Lower leg skin (tissue), 3 donors: ENCODE results near the gene PPFIA4.

Experiments
- POLR2A ChIP-seq, 2 donors: fragments of 450-650 bp; IDR thresholded peaks; one replicate each; pipeline ENCODE4 v1.6.1; 2016 to 2017; ENCODE audit warnings: antibody characterized with exemption in 2 of 2, mild to moderate bottlenecking in 1 of 2, moderate library complexity in 1 of 2
- TF ChIP-seq, protein P1 (sequence below), 3 donors: fragments of 450-650 bp; IDR thresholded peaks; one replicate each; pipeline ENCODE4 v1.5.1; 2016; ENCODE audit warnings: antibody characterized with exemption in 3 of 3, mild to moderate bottlenecking in 3 of 3, moderate library complexity in 2 of 3

DNA sequence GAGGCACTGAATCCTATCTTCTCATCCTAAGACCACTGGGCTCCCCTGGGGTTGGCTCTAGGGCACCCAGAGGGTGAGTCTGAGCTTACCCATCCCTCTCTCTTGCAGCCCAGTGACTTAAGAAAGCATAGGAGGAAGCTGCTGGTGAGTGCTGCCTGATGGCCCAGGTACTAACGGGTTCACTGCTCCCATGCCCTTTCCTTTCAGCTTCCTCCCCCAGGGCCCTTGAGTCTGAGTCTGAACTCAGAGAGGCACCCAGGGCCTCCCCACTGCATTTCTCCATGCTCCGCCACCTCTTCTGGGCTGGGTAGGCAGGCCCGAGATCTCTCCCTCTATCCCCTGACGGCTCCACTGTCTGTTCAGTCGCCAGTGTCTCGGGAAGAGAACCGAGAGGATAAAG, 29.7 kb downstream of the PPFIA4 start:
- TF ChIP-seq POLR2A (IDR thresholded peaks at IDR 0.05), result no peak
- TF ChIP-seq, protein P1, sequence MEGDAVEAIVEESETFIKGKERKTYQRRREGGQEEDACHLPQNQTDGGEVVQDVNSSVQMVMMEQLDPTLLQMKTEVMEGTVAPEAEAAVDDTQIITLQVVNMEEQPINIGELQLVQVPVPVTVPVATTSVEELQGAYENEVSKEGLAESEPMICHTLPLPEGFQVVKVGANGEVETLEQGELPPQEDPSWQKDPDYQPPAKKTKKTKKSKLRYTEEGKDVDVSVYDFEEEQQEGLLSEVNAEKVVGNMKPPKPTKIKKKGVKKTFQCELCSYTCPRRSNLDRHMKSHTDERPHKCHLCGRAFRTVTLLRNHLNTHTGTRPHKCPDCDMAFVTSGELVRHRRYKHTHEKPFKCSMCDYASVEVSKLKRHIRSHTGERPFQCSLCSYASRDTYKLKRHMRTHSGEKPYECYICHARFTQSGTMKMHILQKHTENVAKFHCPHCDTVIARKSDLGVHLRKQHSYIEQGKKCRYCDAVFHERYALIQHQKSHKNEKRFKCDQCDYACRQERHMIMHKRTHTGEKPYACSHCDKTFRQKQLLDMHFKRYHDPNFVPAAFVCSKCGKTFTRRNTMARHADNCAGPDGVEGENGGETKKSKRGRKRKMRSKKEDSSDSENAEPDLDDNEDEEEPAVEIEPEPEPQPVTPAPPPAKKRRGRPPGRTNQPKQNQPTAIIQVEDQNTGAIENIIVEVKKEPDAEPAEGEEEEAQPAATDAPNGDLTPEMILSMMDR (IDR thresholded peaks at IDR 0.05), result no peak
